ENCODE measurements around the gene ZNF764. TPM values are rescaled to one million over a fixed set of nuclear protein-coding genes. Genes with fewer than 3 reads are reported as not detected.

ZNF764 gene
- total and polyA plus RNA-seq, 4 donors, result 1.6 to 6.8 (median 4.2) TPM

- H3K9me3 ChIP-seq (ENCODE audit: control insufficient read depth in 4 of 4, low read length in 3 of 4), result no peaks in the 10 kb centered on the region
- H3K9ac ChIP-seq (ENCODE audit: low read depth in 1 of 2, low read length in 2 of 2), result no peak overlapping the region
- H3K27ac ChIP-seq (ENCODE audit: low read depth in 1 of 2, low read length in 2 of 2), result no peak overlapping the region
- no peak for DNase-seq (ENCODE audit: low spot score)
- H3K4me1 ChIP-seq (ENCODE audit: control insufficient read depth in 4 of 4, insufficient read depth in 4 of 4, low read length in 3 of 4), result peaks cover 2 to 11% (median 7%) of the 10 kb centered on the region in 4 donors
- 90% methylated on average over 4 of the region's 4 CpGs for WGBS
- H3K27me3 ChIP-seq (ENCODE audit: control insufficient read depth in 4 of 4, insufficient read depth in 4 of 4, low read length in 3 of 4), result no peaks in the 10 kb centered on the region
- H3K4me3 ChIP-seq (ENCODE audit: low read depth in 1 of 3, low read length in 3 of 3), result no peak overlapping the region
- TF ChIP-seq REST (IDR thresholded peaks at IDR 0.05) (no peak), YY1 (IDR thresholded peaks at IDR 0.05) (no peak), ZBTB33 (IDR thresholded peaks at IDR 0.05) (no peak), GABPA (IDR thresholded peaks at IDR 0.05 in 1 of 2, conservative IDR thresholded peaks at IDR 0.05 in 1 of 2) (no peak), FOXA1 (IDR thresholded peaks at IDR 0.05) (no peak), FOXA2 (IDR thresholded peaks at IDR 0.05) (no peak), CTCF (IDR thresholded peaks at IDR 0.05; ENCODE audit: low read depth, low read length, missing input control) (no peak), RXRA (IDR thresholded peaks at IDR 0.05) (no peak), HNF4A (conservative IDR thresholded peaks at IDR 0.05) (no peak), EGR1 (IDR thresholded peaks at IDR 0.05; ENCODE audit: low read depth in 2 of 2) (no peak), HNF4G (IDR thresholded peaks at IDR 0.05) (no peak), MAX (IDR thresholded peaks at IDR 0.05) (no peak), RAD21 (IDR thresholded peaks at IDR 0.05) (no peak)
- peaks cover 6 to 11% (median 8%) of the 10 kb centered on the region in 4 donors for H3K36me3 ChIP-seq (ENCODE audit: control insufficient read depth in 4 of 4, insufficient read depth in 3 of 4, low read depth in 1 of 4, low read length in 3 of 4)
These were observed 5.2 kb downstream of the ZNF764 start for GRCh38 chr16:30552956-30553355.

- Histone ChIP-seq H3K9ac (ENCODE audit: low read depth in 1 of 2, low read length in 2 of 2) (no peak overlapping the region), H3K9me3 (ENCODE audit: control insufficient read depth in 4 of 4, low read length in 3 of 4) (no peaks in the 10 kb centered on the region), H3K36me3 (ENCODE audit: control insufficient read depth in 4 of 4, insufficient read depth in 3 of 4, low read depth in 1 of 4, low read length in 3 of 4) (peaks cover 6 to 11% (median 8%) of the 10 kb centered on the region in 4 donors), H3K27me3 (ENCODE audit: control insufficient read depth in 4 of 4, insufficient read depth in 4 of 4, low read length in 3 of 4) (no peaks in the 10 kb centered on the region), H3K4me1 (ENCODE audit: control insufficient read depth in 4 of 4, insufficient read depth in 4 of 4, low read length in 3 of 4) (peaks cover 0 to 5% (median 2%) of the 10 kb centered on the region in 4 donors), H3K27ac (ENCODE audit: low read depth in 1 of 2, low read length in 2 of 2) (no peak overlapping the region), H3K4me3 (ENCODE audit: low read depth in 1 of 3, low read length in 3 of 3) (no peak overlapping the region)
- 84% methylated on average over 3 of the region's 3 CpGs for WGBS
- DNase-seq (ENCODE audit: low spot score), result no peak
- TF ChIP-seq ATF3 (IDR thresholded peaks at IDR 0.05), result no peak
- no peak for TF ChIP-seq RAD21 (IDR thresholded peaks at IDR 0.05)
- no peak for TF ChIP-seq GABPA (IDR thresholded peaks at IDR 0.05 in 1 of 2, conservative IDR thresholded peaks at IDR 0.05 in 1 of 2)
- no peak for TF ChIP-seq FOXA2 (IDR thresholded peaks at IDR 0.05)
- no peak for TF ChIP-seq TAF1 (conservative IDR thresholded peaks at IDR 0.05)
- no peak for TF ChIP-seq ZBTB33 (IDR thresholded peaks at IDR 0.05)
- TF ChIP-seq JUND (IDR thresholded peaks at IDR 0.05), result no peak
- TF ChIP-seq EGR1 (IDR thresholded peaks at IDR 0.05; ENCODE audit: low read depth in 2 of 2), result no peak
- TF ChIP-seq MAX (IDR thresholded peaks at IDR 0.05), result no peak
- no peak for TF ChIP-seq NR2F2 (IDR thresholded peaks at IDR 0.05)
- no peak for TF ChIP-seq HNF4G (IDR thresholded peaks at IDR 0.05)
- no peak for TF ChIP-seq SP1 (IDR thresholded peaks at IDR 0.05)
- TF ChIP-seq CTCF (IDR thresholded peaks at IDR 0.05; ENCODE audit: low read depth, low read length, missing input control), result no peak
- no peak for TF ChIP-seq HNF4A (conservative IDR thresholded peaks at IDR 0.05)
- no peak for TF ChIP-seq FOXA1 (IDR thresholded peaks at IDR 0.05)
These were observed 6.4 kb downstream of the ZNF764 start for GRCh38 chr16:30551781-30552180.
